RPMI8226 (cell line): Measurements from ENCODE around the gene ZFR2.
"Not testable (repeated sequence)": the region's sequence is repeated elsewhere in the genome, so short reads cannot be mapped to it uniquely, and the experiment has no call there.

ENCODE experiments used
- DNase-seq: peaks from one replicate; pipeline ENCODE4 v3.0.0-alpha.2; 2015

ZFR2 gene

GRCh38 chr19:3768748-3769099, 100.1 kb downstream of the ZFR2 start:
- no peak for DNase-seq

GRCh38 chr19:3768015-3768747, 100.7 kb downstream of the ZFR2 start:
- DNase-seq, result no peak

GRCh38 chr19:3767050-3767449, 101.8 kb downstream of the ZFR2 start:
- no peak for DNase-seq

GRCh38 chr19:3766520-3766919, 102.3 kb downstream of the ZFR2 start:
- DNase-seq, result no peak

GRCh38 chr19:3765757-3766156, 103.1 kb downstream of the ZFR2 start:
- not testable (repeated sequence) for DNase-seq

- DNase-seq, result no peak
These were observed 103.7 kb downstream of the ZFR2 start for GRCh38 chr19:3765121-3765520.

GRCh38 chr19:3762501-3763459, 106.1 kb downstream of the ZFR2 start, which contains the start of gene MRPL54:
Gene MRPL54 (plus strand): TSS chr19:3762682. CDS start chr19:3762701, 19 bp downstream.
- DNase-seq, result peak; percentile 99

GRCh38 chr19:3762130-3762473, 106.7 kb downstream of the ZFR2 start:
- DNase-seq, result no peak

GRCh38 chr19:3761382-3762129, 107.3 kb downstream of the ZFR2 start, which contains the start of gene APBA3:
Gene APBA3 (minus strand): TSS chr19:3761692. CDS start chr19:3760264, 1,428 bp downstream.
- DNase-seq, result peak; percentile 95

- no peak for DNase-seq
These were observed 107.9 kb downstream of the ZFR2 start for GRCh38 chr19:3760871-3761361.

- DNase-seq, result no peak
These were observed 109.2 kb downstream of the ZFR2 start for GRCh38 chr19:3759482-3760254.

- DNase-seq, result not testable (repeated sequence)
These were observed 110.5 kb downstream of the ZFR2 start for GRCh38 chr19:3758297-3758696.

GRCh38 chr19:3757705-3758104, 111.1 kb downstream of the ZFR2 start:
- not testable (repeated sequence) for DNase-seq
